DOHH2 (cell line): ENCODE results near the gene LRRC4C.

Source experiments
- H3F3A ChIP-seq: fragments of 200-600 bp; sonication (generic), shearing (Covaris generic); 2 replicates; pipeline ENCODE4 v1.6.0; 2016; ENCODE audit warnings: antibody characterized with exemption, mild to moderate bottlenecking; ENCODE audit not compliant: control insufficient read depth, insufficient read depth
- H3K27ac ChIP-seq: fragments of 200-600 bp; sonication (generic); 2 replicates; pipeline ENCODE4 v1.5.1; 2014; ENCODE audit warnings: low read depth, mild to moderate bottlenecking, low read length, moderate library complexity
- H3K27me3 ChIP-seq: fragments of 200-600 bp; sonication (generic); 2 replicates; pipeline ENCODE4 v1.6.1; 2014; ENCODE audit warnings: mild to moderate bottlenecking, low read length, mixed read lengths; ENCODE audit not compliant: control insufficient read depth
- H3K36me3 ChIP-seq: fragments of 200-600 bp; sonication (generic); 2 replicates; pipeline ENCODE4 v1.6.1; 2014; ENCODE audit warnings: mild to moderate bottlenecking, low read length, moderate library complexity, mixed read lengths; ENCODE audit not compliant: control insufficient read depth
- H3K4me1 ChIP-seq: fragments of 200-600 bp; sonication (generic); 2 replicates; pipeline ENCODE4 v1.6.1; 2014; ENCODE audit warnings: mild to moderate bottlenecking, low read length, mixed read lengths; ENCODE audit not compliant: control insufficient read depth
- H3K4me2 ChIP-seq: fragments of 200-600 bp; sonication (generic); 2 replicates; pipeline ENCODE4 v1.6.0; 2014; ENCODE audit warnings: mild to moderate bottlenecking, low read length, moderate library complexity
- H3K4me3 ChIP-seq: fragments of 200-600 bp; sonication (generic); 2 replicates; pipeline ENCODE4 v1.5.1; 2014; ENCODE audit warnings: mild to moderate bottlenecking, low read length, mixed read lengths
- H3K79me2 ChIP-seq: fragments of 200-600 bp; sonication (generic); 2 replicates; pipeline ENCODE4 v1.6.1; 2014; ENCODE audit warnings: mild to moderate bottlenecking, low read length, mixed read lengths; ENCODE audit not compliant: control insufficient read depth
- H3K9me2 ChIP-seq: fragments of 200-600 bp; sonication (generic); replicated peaks from 2 replicates; pipeline ENCODE4 v1.6.1; 2014; ENCODE audit warnings: mild to moderate bottlenecking, low read length, mixed read lengths; ENCODE audit not compliant: control insufficient read depth
- H3K9me3 ChIP-seq: fragments of 200-600 bp; sonication (generic); 2 replicates; pipeline ENCODE4 v1.6.1; 2014; ENCODE audit warnings: antibody characterized with exemption, low read length, mixed read lengths; ENCODE audit not compliant: control insufficient read depth, insufficient read depth
- H4K20me1 ChIP-seq: fragments of 200-600 bp; sonication (generic); 2 replicates; pipeline ENCODE4 v1.6.0; 2014; ENCODE audit warnings: low read depth, mild to moderate bottlenecking, antibody characterized with exemption, low read length, moderate library complexity; ENCODE audit not compliant: control insufficient read depth, insufficient read depth
- EZH2phosphoT487 ChIP-seq: fragments of 200-600 bp; sonication (generic); IDR thresholded peaks from 2 replicates; pipeline ENCODE4 v1.6.1; 2017; ENCODE audit warnings: borderline replicate concordance, mild to moderate bottlenecking, antibody characterized with exemption, low read length, moderate library complexity, mixed read lengths
- TF ChIP-seq, protein P1 (sequence below): fragments of 200-600 bp; sonication (generic); IDR thresholded peaks from one replicate; pipeline ENCODE4 v1.5.1; 2014; ENCODE audit warnings: antibody characterized with exemption, mild to moderate bottlenecking, low read depth, low read length; ENCODE audit not compliant: poor library complexity, severe bottlenecking

The LRRC4C gene

DNA sequence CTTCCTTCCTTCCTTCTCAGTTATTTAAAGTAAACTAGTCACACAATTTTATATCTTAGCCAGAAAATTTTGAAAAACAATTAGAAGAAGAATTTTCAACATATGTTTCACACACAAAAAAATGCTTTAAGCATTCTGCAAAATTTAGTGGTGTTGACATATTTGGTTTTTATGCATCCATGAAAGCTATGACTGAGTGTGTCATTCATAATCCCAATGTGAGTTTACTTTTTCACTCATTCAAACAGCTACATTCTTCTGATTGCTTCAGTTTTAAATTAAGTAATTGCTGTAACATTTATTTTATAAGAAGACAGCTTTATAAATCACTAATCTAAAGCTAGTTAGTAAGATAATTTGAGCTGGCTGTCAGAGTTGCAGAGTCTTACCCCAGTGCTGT, 453.5 kb downstream of the LRRC4C start:
- no peaks in the 10 kb centered on the region for H3K27me3 ChIP-seq
- H4K20me1 ChIP-seq = no peaks in the 10 kb centered on the region
- H3K4me3 ChIP-seq = no peak overlapping the region
- H3K4me1 ChIP-seq = no peaks in the 10 kb centered on the region
- H3K9me2 ChIP-seq = no peaks in the 10 kb centered on the region
- no peaks in the 10 kb centered on the region for H3K36me3 ChIP-seq
- no peak for TF ChIP-seq EZH2phosphoT487
- TF ChIP-seq, protein P1, sequence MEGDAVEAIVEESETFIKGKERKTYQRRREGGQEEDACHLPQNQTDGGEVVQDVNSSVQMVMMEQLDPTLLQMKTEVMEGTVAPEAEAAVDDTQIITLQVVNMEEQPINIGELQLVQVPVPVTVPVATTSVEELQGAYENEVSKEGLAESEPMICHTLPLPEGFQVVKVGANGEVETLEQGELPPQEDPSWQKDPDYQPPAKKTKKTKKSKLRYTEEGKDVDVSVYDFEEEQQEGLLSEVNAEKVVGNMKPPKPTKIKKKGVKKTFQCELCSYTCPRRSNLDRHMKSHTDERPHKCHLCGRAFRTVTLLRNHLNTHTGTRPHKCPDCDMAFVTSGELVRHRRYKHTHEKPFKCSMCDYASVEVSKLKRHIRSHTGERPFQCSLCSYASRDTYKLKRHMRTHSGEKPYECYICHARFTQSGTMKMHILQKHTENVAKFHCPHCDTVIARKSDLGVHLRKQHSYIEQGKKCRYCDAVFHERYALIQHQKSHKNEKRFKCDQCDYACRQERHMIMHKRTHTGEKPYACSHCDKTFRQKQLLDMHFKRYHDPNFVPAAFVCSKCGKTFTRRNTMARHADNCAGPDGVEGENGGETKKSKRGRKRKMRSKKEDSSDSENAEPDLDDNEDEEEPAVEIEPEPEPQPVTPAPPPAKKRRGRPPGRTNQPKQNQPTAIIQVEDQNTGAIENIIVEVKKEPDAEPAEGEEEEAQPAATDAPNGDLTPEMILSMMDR = no peak
- H3K79me2 ChIP-seq = no peaks in the 10 kb centered on the region
- no peaks in the 10 kb centered on the region for H3K9me3 ChIP-seq
- H3K27ac ChIP-seq = no peak overlapping the region
- H3F3A ChIP-seq = no peaks in the 10 kb centered on the region
- H3K4me2 ChIP-seq = no peak overlapping the region

DNA sequence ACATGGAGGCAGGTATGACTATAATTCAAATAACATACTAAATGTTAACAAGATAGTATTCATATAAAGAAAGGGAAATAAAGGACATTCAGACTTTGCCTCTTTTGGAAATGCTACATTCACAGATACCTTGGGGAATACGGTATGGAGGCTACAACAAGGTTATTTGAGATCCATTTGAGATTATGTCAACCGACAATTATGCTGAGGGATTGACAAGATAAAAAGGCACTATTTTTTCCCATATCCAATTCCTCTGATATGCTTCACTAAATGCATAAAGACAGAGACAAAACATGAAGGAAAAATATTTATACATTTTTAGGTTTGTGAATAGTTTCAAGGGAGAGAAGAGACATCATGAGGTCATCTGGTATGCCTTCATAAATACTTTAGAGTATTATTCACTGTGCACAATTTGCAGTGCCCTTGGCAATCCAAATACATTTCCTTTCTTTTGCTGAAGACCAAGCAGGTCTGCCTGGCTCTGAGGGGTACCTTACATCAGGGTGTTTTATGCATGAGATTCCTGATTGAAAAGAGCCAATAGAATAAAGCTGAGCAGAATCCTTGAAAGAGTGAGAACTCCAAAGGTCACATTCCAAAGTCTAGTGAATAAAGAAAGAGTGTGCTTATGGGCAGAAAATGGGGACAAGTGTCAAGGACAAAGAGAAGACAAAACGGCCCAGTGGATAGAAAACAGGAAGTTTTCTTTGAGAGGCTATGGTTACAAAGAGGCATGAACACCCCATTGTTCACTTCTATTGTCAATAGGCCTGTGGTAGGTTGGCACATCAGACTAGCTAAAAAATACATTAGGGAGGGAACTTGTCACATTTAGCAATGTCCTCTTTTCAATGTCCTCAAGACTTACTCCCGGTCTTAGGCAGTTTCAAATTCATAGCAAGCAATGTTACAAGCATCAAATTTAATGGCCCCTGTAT, 455.8 kb downstream of the LRRC4C start:
- Histone ChIP-seq H3K9me3 (no peaks in the 10 kb centered on the region), H3K36me3 (no peaks in the 10 kb centered on the region)

DNA sequence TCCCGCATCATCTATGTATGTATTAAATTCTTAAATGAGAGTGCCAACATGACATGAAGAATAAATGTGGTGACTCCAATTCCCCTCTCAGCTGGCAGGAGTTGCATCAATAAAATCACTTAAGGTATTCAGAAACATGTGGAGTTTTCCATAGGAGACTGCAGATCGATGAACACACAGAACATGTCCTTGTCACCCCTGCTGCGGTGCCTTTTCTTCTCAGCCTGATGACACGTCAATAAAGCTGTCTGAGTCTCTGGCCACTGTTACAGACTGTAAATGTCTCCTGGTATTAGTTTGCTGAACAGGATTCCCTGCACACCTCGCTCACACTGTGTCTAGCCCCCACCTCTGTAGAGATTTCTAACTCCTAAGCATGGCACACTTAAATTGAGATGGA, 460.5 kb downstream of the LRRC4C start:
- H3K4me1 ChIP-seq = 0 out of 2 replicates have a peak, but pooled peaks cover under 1% of the 10 kb centered on the region
- H3K36me3 ChIP-seq = no peaks in the 10 kb centered on the region
- H3K27ac ChIP-seq = no peak overlapping the region
- H3F3A ChIP-seq = no peaks in the 10 kb centered on the region
- H3K4me2 ChIP-seq = no peak overlapping the region
- H3K79me2 ChIP-seq = no peaks in the 10 kb centered on the region
- H3K9me3 ChIP-seq = no peaks in the 10 kb centered on the region
- H3K27me3 ChIP-seq = no peaks in the 10 kb centered on the region
- TF ChIP-seq, protein P1 = no peak
- no peak for TF ChIP-seq EZH2phosphoT487
- H4K20me1 ChIP-seq = no peaks in the 10 kb centered on the region
- no peak overlapping the region for H3K4me3 ChIP-seq
- H3K9me2 ChIP-seq = no peaks in the 10 kb centered on the region

More for the DNA sequence above, 455.8 kb downstream of the LRRC4C start:
- no peaks in the 10 kb centered on the region for H3K27me3 ChIP-seq
- H3K4me3 ChIP-seq = no peak overlapping the region
- H3K27ac ChIP-seq = no peak overlapping the region
- H3K79me2 ChIP-seq = no peaks in the 10 kb centered on the region
- no peak for TF ChIP-seq EZH2phosphoT487
- TF ChIP-seq, protein P1 = no peak
- no peaks in the 10 kb centered on the region for H3F3A ChIP-seq
- no peaks in the 10 kb centered on the region for H3K9me2 ChIP-seq
- H4K20me1 ChIP-seq = no peaks in the 10 kb centered on the region
- H3K4me1 ChIP-seq = no peaks in the 10 kb centered on the region
- H3K4me2 ChIP-seq = no peak overlapping the region
